ENCODE data around the gene OXNAD1.
"Not testable (repeated sequence)": the region's sequence is repeated elsewhere in the genome, so short reads cannot be mapped to it uniquely, and the experiment has no call there.

Gene OXNAD1

DNA sequence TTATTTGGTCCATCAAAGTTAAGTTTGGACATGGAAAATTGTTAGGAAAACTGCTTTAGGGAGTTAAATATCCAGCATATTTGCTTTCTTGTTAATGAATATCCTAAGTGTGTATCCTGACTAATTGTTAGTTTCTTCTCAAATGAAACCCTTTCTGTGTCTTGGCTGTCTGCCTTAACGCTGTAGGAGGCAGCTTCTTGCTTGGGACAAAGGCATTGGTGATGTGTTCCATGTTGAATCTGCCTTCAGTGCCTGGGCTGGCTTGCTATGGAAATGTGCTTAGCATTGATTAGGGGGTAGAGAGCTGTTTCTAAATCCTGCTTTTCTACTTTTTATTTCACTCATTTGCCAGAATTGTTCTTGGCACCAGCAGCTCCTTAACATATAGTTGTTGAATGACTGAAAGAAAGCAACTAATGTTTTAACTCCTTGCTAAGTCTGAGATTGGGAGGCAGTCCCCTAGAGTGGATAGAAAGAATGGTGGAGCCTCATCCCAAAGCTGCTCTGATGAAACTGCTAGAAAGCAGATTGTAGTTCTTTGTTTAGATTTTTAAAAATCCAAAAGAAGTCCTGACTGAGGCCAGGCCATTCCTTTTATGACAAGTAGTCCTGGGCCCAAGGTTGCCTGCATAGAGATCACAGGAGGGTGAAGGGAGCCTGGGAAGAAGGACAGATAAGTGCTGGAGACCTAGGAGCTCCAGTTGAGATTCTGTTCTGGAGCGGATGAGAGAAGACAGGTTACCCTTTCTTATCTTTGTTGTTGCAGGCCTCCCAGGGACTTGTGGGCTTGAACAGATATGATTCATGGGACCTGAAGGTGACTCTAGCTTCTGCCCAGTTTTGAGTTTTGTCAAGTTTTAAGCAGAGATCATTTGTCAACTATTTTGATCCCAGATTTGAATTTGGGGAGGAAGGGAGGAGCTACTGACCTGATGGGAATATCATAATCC lies 39.3 kb downstream of the OXNAD1 start:
- no peak for DNase-seq

DNA sequence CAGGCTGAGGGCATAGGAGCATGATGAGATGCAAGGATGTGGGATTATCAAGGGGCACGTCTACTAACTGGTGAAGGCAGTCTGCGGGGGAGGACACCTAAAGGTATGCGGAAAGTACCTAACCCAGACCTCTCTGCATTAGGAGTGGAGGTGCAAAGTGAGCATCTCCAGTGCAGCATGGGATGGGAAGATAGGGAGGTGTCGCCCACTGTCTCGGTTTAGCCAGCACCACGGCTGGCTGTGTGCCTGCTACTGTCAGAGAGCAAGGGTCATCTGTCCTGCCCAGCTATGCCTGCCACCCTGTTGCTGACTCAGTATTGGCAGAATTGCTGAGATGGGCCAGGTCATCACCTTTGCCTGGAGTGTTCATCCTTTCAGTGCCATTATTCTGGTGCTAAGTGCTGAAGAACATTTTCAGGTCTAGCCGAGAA lies 40.1 kb downstream of the OXNAD1 start:
- DNase-seq = no peak

DNA sequence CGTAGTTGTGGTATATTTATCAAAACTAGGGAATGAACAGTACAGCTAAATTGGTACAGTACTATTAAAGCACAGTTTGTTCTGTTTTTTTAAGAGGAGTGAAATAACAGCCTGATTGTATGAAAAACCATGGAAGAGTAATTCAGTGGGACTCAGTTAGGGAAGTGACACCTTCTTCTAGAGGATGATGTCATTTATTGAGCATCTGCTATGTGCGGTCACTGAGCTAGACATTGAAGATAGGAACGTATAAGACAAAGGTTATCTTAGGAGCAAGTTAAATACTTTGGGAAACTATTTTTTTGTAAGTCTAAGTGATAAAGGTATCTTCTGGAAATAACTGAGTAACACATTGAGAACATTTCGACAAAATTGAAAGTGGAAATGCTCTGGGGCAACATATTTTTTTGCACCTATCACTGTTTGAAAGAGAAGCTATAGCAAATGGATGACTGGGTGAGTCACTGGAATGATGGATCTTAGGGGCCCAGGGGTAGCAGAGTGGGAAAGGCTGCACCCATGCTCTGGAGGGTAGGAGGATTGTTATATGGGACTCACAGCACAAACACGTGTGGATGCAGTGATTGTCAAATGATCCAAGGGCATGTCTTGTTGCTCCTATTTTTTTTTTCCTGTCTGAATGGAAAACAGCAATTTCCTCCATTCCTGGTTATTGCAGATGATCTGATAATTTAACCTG lies 43.0 kb downstream of the OXNAD1 start:
- no peak for DNase-seq

DNA sequence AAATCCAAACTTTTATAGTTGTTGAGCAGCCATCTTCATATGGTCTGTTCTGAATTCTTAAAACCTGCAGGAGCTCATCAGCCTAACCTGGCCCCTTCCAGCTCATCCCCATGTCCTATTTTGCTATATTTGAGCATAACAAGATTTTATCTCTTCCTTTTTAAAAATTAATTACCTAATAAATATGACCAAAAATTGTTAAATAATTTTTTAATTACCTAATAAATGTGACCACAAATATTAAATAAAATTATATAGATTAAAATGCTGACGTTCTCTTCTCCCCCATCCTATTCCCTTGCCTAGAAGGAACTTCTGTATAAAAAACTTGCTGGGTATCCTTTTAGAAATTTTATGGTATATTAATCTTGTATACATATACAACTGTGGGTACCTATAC lies 43.7 kb downstream of the OXNAD1 start:
- DNase-seq = no peak

DNA sequence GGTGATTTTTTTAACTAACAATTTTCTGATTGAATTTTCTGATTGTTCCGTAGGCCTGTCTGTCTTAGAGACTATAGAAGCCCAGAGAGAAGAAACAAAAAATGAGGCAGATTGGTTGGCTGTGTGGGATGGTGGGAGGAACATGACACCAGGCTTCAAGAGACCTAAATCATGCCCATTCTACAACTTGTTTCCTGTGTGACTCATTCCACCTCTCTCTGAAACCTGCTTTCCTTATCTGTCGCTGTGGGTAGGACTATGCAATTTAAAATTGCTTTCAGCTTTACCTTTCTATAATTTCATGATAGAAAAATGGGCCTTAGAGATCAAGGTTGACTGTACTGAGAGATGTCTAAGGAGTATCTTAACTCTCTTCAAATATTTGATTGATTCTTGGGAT lies 44.5 kb downstream of the OXNAD1 start:
- DNase-seq = no peak

DNA sequence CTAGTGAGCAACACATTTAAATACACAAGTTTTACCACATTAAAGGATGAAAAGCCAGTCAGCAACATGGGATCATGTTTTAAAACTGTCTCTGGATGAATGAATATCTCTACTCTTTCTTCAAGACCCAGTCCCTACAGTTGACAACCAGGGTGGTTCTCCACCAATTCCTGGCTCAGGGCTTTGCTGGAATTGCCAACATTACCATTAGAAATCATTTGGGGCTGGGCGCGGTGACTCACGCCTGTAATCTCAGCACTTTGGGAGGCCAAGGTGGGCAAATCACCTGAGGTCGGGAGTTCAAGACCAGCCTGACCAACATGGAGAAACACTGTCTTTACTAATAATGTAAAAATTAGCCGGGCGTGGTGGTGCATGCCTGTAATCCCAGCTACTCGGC lies 45.5 kb downstream of the OXNAD1 start:
- not testable (repeated sequence) for DNase-seq

DNA sequence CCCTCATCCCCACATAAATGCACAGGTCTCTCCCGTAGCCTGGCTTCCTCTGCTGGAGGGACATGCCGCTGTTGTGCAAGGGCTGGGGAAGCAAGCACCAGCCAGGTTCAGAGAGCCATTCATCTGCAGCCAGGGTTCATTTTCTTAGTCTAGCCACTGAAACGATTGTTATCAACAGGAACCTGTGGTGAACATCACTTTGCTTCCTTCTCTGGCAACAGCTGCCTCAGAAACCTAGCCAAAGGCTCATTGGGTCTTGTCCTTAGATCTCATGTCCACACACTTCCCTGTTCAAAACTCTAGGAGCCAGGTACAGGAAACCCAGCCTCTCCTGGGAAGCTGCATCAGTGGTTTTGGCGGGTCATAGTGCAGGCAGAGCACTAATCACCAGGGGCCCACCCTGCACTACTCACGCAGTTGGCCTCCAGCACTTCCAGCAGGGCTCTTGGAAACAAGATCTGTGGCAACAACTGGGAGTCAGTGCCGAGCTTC lies 47.0 kb downstream of the OXNAD1 start:
- no peak for DNase-seq

DNA sequence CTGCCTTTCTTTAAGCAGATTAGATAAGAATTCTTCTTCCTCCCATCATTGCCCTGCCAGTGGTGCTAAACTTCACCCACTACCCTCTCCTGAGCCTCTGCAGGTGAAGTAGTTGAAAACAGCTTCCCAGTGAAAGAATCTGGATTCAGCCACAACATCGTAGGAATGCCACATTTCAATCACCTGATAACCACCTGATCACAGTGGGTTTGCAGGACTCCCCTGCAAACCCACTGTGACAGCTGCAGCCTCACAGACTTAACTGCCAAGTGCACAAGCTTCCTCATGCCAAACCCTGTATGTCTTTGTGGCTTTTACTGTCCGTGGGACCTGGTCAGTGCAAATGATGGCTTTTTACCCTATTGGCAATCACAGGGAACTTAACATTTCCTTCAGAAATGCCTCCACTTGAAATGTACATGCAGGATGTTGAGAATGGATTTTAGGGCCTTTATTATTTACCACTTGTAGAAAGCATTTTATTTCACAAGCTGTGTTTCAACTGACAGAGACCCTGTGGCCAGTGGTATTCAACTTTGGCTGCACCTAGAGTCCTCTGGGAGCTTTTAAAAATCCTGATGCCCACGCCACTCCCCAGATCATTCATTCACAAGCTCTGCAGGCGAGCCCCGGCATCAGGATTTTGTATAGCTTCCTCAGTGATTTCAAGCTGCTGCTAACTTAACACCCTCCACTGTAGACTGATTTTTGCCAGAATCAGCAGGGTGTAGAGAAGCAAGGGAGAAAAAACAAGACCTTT lies 49.1 kb downstream of the OXNAD1 start:
- no peak for DNase-seq

DNA sequence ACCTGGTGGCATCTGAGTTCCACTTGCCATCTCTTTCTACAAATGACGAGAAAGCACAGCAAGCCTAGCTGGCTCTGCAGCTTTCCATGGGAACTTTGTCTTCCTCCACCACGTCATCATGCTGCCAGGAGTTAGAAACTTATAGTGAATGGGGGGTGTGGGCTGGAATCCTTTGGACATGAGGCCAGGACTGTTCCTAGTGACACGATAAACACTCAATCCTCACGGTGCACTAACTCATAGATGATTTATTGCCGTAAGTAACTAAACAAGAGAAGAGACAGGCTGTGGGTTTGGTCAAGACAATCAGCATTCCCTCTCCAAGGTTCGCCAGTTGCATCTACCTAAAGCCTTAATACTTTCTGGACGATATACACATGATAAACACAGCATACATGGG lies 50.6 kb downstream of the OXNAD1 start:
- no peak for DNase-seq

DNA sequence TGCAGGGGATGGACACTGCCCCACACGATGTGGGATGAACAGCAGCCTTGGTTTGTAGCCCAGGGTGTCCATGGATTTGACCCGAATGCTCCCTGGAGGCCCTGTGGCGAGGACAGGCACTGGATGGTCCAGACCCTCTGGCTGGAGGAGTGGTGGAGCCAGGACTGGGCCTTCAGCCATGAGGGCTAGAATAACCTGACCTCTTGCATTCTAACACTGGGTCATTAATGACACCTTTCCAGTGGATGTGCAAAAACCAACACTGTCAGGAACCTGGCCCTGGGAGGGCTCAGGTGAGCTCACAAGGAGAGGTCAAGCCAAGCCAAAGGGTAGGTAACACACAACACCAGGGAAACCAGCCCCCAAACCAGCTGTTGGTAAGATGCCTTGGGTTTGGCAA lies 51.4 kb downstream of the OXNAD1 start:
- DNase-seq = no peak

DNA sequence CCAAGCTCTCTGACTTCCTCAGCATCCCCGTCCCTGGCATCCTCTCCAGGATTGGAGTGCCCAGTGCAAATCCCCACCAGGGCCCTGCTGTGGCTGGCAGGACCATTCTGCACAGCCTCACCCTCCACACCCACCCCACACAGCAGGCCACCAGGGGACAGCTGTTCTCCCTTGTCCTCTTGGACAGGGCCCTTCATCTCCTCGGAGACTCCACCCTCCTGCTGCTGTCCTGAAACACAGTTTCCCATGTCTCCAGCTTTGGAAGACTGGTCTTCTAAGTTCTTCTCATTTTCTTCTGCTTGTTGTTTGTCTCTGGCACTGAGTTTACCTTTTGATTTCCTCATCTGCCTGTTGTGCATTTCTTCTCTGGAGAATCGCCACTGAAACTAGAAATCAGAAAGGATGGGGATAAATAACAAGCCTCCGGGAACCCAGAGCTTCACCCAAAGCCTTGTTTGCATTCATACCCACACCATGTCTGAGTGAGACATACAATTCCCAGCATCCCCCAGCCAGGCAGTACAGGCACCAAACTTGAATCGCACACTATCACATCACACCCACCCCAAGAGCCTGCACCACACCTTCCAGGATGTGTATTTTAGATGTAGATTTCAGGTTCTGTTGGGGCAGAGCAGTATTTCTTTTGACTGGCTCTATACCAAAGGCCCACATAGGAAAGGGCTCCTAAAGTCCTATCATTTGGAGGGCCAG lies 52.0 kb downstream of the OXNAD1 start:
- no peak for DNase-seq

DNA sequence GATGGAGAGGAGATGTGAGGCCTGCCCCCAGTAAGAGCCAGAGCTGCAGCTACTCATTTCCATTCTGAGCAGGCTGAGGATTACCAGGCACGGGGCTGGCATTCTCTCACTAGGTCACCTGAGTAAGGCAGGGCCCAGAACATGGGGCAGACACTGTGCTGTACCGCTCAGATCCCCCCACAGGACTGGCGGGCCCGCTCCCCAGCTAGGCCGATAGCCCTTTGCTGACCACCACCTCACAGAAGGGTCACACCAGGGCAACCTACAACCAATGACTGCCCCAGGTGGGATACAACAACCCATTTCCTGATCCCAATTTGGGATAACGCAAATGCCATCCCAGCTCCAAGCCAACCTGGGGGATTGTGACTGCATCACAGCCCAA lies 52.5 kb downstream of the OXNAD1 start:
- no peak for DNase-seq

DNA sequence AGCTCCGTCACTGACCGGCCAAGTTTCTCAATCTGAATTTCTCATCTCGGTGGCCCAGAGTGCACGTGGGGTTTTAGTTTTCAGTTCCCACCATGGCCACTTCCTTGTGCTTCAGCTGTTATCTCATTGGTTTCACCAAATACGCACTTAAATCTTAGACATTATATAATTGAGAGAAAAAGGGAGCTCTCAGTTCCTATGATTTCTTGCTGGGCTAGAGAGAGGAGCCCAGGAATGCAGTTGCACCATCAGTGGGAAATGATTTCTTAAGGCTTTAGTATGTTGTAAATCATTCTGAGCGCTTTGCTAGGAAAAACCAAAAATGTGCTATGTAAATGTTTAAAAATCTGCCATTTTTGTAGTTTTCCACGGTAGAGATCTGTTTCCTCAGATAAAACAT lies 53.2 kb downstream of the OXNAD1 start:
- no peak for DNase-seq

DNA sequence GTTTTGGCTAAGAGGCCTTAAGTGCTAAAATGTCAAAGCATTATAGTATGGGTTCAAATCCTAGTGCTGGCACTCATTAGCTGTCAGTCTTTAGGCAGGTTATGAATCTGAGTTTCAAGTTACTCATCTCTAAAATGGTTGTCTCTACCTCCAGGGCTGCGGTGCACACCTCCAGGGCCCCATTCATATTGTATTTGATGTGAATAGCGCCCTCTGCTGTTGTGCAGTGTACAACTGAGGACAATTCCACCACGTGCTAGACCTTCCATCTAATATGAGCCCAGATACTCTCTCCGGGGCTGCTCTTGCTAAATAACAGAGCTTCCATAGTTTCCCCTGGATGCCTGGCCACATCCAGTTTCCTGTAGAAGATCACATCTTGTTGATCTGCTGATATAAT lies 54.3 kb downstream of the OXNAD1 start:
- no peak for DNase-seq

DNA sequence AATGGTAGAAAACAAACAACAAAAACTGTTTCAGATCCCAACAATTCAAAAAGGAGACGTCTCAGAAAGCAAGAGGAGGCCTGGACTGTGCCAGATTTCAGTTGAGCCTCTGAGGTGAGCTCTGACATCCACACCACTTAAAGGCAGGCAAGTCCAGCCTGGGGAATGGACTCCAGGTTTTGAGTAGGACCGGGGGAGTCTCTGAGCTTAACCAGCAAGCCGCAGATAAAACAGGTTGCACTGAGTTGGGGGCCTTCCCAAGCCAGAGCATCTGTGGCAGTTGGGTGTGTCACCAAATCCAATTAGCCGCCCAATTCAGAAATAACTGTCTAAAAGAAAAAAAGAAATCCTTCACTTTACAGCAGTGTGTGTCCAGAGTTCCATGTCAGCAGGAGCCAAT lies 54.7 kb downstream of the OXNAD1 start:
- DNase-seq = no peak

DNA sequence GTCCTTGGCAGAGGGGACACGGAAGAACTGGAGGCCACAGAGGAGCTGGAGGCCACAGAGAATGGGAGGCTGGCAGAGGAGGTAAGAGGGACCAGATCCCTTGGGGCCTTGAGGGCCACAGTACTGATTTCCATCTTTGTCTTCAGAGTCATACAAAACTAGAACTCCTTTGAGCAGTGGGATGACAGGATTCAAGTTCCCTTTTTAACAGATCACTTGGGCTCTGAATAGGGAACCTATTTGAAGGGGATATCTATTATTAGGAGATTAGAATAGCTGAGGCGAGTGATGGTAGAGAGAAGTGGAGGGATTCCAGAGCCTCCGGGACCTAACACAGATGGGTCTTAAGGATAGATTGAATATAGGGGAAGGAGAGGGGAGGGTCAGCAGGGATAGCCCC lies 55.7 kb downstream of the OXNAD1 start:
- DNase-seq = no peak

DNA sequence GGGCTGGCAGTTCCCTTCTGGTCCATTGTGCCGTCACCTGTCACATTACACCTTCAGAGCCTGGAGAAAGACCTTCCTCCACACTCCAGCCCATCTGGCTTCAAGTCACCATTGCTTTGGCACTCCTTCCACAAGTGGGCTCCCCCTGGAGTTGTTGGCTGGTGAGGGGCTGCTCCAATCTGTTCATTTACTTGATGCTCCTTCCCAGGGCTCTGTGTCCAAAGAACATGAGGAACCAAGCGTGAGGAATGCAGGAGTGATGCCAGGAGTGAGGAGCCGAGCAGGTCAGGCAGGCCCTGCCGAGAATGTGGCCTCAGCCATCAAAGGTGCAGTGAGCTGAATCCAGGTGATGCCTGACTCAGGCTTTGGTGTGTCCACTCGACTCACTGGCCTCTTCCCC lies 57.2 kb downstream of the OXNAD1 start:
- peak; percentile 42 for DNase-seq

DNA sequence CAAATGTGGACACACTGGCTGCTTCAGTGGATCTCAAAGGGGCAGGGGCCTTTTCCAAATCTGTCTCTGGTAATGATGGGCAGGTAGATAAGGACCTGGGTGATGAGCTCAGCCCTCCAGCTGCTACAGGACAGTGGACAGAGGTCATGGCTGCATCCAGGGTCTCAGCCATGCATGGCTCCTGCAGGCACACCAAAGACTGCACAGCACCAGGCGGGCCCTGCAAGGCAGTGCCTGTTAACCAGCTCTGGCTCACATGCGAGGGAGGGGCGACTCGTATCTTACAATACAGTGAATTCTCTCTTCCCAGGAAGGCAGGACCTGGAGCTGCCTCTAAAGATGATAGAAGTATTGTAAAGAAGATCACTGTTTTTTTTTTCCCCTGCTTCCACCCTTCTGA lies 58.7 kb downstream of the OXNAD1 start:
- no peak for DNase-seq

DNA sequence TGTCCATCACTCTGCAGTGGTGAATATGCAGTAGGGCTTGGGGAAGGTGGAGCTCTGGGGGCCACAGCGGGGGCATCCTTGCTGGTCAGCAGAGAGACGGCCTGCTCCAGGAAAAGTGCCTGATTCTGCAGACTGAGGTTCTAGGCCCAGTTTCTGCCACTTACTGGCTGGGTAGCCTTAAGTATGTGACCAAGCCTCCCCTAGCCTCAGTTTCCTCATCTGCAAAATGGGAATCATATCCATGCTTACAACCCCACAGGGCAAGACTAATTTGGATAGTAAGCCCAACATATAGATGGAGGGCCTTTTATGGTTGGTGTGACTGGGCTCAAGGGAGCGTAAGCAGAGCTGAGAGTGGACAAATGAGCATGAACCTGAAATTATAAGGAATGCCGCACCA lies 60.8 kb downstream of the OXNAD1 start:
- DNase-seq = no peak

DNA sequence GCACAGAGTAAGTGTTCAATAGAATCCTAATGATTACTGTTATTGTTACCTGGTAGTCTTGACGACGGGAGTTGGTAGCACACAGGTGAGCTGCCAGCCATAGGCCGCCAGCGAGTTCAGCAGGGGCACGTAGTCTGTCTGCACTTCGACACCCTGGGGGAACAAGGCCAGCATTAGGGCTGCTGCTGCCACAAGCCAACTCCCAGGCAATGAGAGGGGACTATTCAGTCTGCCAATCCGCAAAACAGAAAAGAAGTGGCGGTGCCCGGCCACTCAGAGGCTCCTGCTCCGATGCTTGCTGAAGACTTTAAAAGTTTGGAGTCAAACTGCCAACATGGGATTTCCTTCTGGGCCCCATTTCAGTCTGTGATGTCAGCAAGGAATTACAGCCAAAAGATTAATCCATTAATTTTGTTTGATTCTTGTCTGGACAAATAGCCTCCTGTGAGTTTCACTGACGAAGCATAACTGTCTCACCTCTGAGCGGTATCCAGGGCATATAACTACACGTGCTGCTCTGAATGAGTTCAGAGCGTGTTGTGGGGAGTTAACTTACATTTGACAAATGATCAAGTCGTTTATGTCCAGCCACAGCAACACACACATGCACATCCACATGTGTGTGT lies 61.8 kb downstream of the OXNAD1 start:
- no peak for DNase-seq

DNA sequence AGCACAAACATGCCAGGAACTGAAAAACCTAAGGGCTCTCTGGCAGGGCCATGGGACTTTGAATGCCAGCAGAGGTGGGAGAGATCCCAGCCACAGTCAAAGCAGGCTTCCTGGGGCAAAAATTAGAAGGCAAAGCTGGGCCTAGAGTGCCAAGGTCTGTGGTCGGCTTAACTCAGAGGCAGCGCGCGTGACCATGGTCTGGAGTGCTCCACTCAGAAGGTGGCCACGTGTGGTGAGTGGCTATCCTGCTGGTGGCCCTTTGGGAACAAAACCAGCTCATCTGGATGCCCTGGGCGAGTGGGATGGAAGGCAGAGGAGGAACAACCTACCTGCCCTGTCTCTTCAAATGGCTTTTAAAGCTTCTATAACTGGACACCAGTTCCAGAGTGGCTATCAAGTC lies 63.1 kb downstream of the OXNAD1 start:
- DNase-seq = no peak

Measured in NCI-H446 treated with DMSO at 0.1 percent for 48 hours (cell line).